Uterus (tissue), 2 donors: ENCODE data around the gene NADK2.
"Not testable (repeated sequence)": the region's sequence is repeated elsewhere in the genome, so short reads cannot be mapped to it uniquely, and the experiment has no call there.

ENCODE experiments used
- CTCF ChIP-seq, 4 experiments: fragments of 200-600 bp in 2 of 4; fragments of 450-650 bp in 2 of 4; sonication (generic) in 2 of 4; IDR thresholded peaks; one replicate each; pipeline ENCODE4 v1.5.1; 2016 to 2019; ENCODE audit warnings: antibody characterized with exemption in 4 of 4, mild to moderate bottlenecking in 2 of 4, moderate library complexity in 1 of 4
- POLR2A ChIP-seq, 2 donors: fragments of 450-650 bp; IDR thresholded peaks; one replicate each; pipeline ENCODE4 v1.6.1; 2016; ENCODE audit warnings: antibody characterized with exemption in 2 of 2, mild to moderate bottlenecking in 1 of 2, moderate library complexity in 1 of 2

- TF ChIP-seq CTCF, POLR2A (IDR thresholded peaks at IDR 0.05): not testable (repeated sequence)
These were observed 42.9 kb downstream of the NADK2 start for GRCh38 chr5:36198783-36199182.
